ENCODE data around the gene RCN1.

RCN1 gene

GRCh38 chr11:32151027-32151426 lies 60.2 kb downstream of the RCN1 start:
- in situ Hi-C loops (cut with MboI; ENCODE audit: low sequenced_read_pairs), result no loop called here

DNA sequence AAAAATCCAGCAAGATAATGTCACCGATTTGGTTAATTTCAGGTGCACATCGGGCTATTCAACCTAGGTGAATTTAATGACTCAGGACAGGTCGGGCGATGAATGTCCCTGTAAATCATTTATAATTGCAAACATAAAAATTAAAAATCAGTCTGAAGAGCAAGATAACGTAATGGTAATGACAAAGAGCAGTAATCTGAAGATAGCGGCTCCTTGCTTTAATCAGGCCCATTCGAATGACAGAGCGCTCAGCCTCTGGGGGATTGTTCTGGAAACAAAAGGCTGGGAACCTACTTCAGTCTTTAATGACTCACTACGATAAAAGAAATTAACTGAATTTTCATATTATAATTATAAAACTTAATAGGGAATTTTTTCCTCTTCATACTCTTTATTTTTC lies 61.3 kb downstream of the RCN1 start:
- in situ Hi-C loops (cut with MboI; ENCODE audit: low sequenced_read_pairs), result no loop called here

- in situ Hi-C loops (cut with MboI; ENCODE audit: low sequenced_read_pairs), result no loop called here
These were observed 61.9 kb downstream of the RCN1 start for GRCh38 chr11:32152821-32153220.

- in situ Hi-C loops (cut with MboI; ENCODE audit: low sequenced_read_pairs), result no loop called here
These were observed 62.9 kb downstream of the RCN1 start for GRCh38 chr11:32153747-32154146.

DNA sequence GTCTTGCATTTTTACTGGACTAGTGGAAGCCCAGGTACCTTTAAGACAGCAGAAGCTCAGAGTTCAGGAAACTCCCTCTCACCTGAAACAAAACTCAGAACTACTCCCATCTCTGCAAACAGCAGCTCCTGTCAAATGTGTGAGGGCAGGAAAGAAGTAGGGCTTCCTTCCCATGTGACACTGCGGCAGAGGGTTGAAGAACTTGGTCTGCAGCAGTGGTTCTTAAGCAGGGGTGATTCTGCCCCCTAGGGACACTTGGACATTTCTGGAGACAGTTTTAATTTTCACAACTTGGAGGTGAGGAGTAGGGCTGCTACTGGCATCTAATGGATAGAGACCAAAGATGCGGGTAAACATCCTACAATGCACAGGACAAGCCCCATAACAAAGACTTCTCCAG lies 63.4 kb downstream of the RCN1 start:
- in situ Hi-C loops (cut with MboI; ENCODE audit: low sequenced_read_pairs), result no loop called here

Data from hTERT RPE-1 (cell line).